Kidney epithelial cell (primary cell): Measurements from ENCODE around the gene USP15. TPM values are rescaled to one million over a fixed set of nuclear protein-coding genes. Genes with fewer than 3 reads are reported as not detected.

Experiments used
- DNase-seq: peaks from one replicate; pipeline ENCODE4 v3.0.0-alpha.2; 2010; ENCODE audit warnings: low read depth
- H3K27me3 ChIP-seq: 2 replicates; pipeline ENCODE4 v1.6.0; 2011; ENCODE audit warnings: low read length; ENCODE audit not compliant: control insufficient read depth, insufficient read depth
- H3K36me3 ChIP-seq: 2 replicates; pipeline ENCODE4 v1.5.1; 2011; ENCODE audit warnings: low read length; ENCODE audit not compliant: control insufficient read depth, insufficient read depth
- H3K4me3 ChIP-seq: 2 replicates; pipeline ENCODE4 v1.5.1; 2011; ENCODE audit warnings: low read depth, mild to moderate bottlenecking, control low read depth, low read length
- CTCF ChIP-seq: IDR thresholded peaks from 2 replicates; pipeline ENCODE4 v1.5.1; 2011; ENCODE audit warnings: mild to moderate bottlenecking, moderate library complexity, low read length, control low read depth, inconsistent platforms; ENCODE audit not compliant: insufficient read depth, poor library complexity, severe bottlenecking
- total RNA-seq: library from RNA; depleted of rRNA; stranded (reverse); fragments of >200 nt; gene quantifications from 2 replicates; pipeline ENCODE4 v1.2.3, GENCODE V29; 2015

Gene USP15
- total RNA-seq, 1 donor from 2014 or later: 37.5 TPM

GRCh38 chr12:62272936-62273552 is 12.8 kb downstream of the USP15 start:
- H3K4me3 ChIP-seq: no peak overlapping the region
- no peak for TF ChIP-seq CTCF
- H3K36me3 ChIP-seq: no peaks in the 10 kb centered on the region
- no peak for DNase-seq
- no peaks in the 10 kb centered on the region for H3K27me3 ChIP-seq

GRCh38 chr12:62273724-62274380 is 13.6 kb downstream of the USP15 start:
- Histone ChIP-seq H3K27me3 (no peaks in the 10 kb centered on the region), H3K36me3 (no peaks in the 10 kb centered on the region), H3K4me3 (no peak overlapping the region)
- TF ChIP-seq CTCF: no peak
- no peak for DNase-seq

- DNase-seq: no peak
- no peaks in the 10 kb centered on the region for H3K36me3 ChIP-seq
- no peak overlapping the region for H3K4me3 ChIP-seq
- no peak for TF ChIP-seq CTCF
- H3K27me3 ChIP-seq: no peaks in the 10 kb centered on the region
These were observed 17.8 kb downstream of the USP15 start for GRCh38 chr12:62278022-62278421.

GRCh38 chr12:62279058-62279457 is 18.9 kb downstream of the USP15 start:
- no peak for DNase-seq
- no peaks in the 10 kb centered on the region for H3K36me3 ChIP-seq
- H3K27me3 ChIP-seq: no peaks in the 10 kb centered on the region
- no peak overlapping the region for H3K4me3 ChIP-seq
- TF ChIP-seq CTCF: no peak

- DNase-seq: no peak
- no peak overlapping the region for H3K4me3 ChIP-seq
- no peaks in the 10 kb centered on the region for H3K27me3 ChIP-seq
- no peak for TF ChIP-seq CTCF
- H3K36me3 ChIP-seq: no peaks in the 10 kb centered on the region
These were observed 19.8 kb downstream of the USP15 start for GRCh38 chr12:62279961-62280360.
